NCI-H2107 (cell line): Measurements from ENCODE around the gene SMARCAL1.

Source experiments
- DNase-seq: peaks from one replicate; lab custom pipeline; 2025; lab: John Stamatoyannopoulos, UW

The SMARCAL1 gene

GRCh38 chr2:216477283-216478035, 65.2 kb downstream of the SMARCAL1 start:
- no peak for DNase-seq

- no peak for DNase-seq
Observed at GRCh38 chr2:216478151-216478550, 65.9 kb downstream of the SMARCAL1 start.

GRCh38 chr2:216478791-216479190, 66.5 kb downstream of the SMARCAL1 start:
- DNase-seq: no peak

GRCh38 chr2:216480221-216480620, 67.9 kb downstream of the SMARCAL1 start:
- no peak for DNase-seq

- DNase-seq: no peak
Observed at GRCh38 chr2:216482640-216483039, 70.4 kb downstream of the SMARCAL1 start.

GRCh38 chr2:216485237-216485636, 73.0 kb downstream of the SMARCAL1 start:
- no peak for DNase-seq

- DNase-seq: no peak
Observed at GRCh38 chr2:216485745-216486144, 73.5 kb downstream of the SMARCAL1 start.

- no peak for DNase-seq
Observed at GRCh38 chr2:216486271-216486670, 74.0 kb downstream of the SMARCAL1 start.

- DNase-seq: no peak
Observed at GRCh38 chr2:216486708-216487107, 74.4 kb downstream of the SMARCAL1 start.

- no peak for DNase-seq
Observed at GRCh38 chr2:216490061-216490460, 77.8 kb downstream of the SMARCAL1 start.

- DNase-seq: no peak
Observed at GRCh38 chr2:216491793-216492596, 79.7 kb downstream of the SMARCAL1 start.

GRCh38 chr2:216492597-216493333, 80.5 kb downstream of the SMARCAL1 start:
- DNase-seq: no peak

- no peak for DNase-seq
Observed at GRCh38 chr2:216493334-216493685, 81.0 kb downstream of the SMARCAL1 start.

GRCh38 chr2:216495656-216496055, 83.4 kb downstream of the SMARCAL1 start:
- DNase-seq: no peak

GRCh38 chr2:216497382-216498069, 85.2 kb downstream of the SMARCAL1 start:
- no peak for DNase-seq

- no peak for DNase-seq
Observed at GRCh38 chr2:216498070-216498378, 85.7 kb downstream of the SMARCAL1 start.

GRCh38 chr2:216498379-216499352, 86.4 kb downstream of the SMARCAL1 start, which contains the start of gene RPL37A:
Gene RPL37A, plus strand, starts transcription at chr2:216498844. Its CDS starts 31 bp downstream, at chr2:216498875.
- DNase-seq: peak; percentile 87

- DNase-seq: no peak
Observed at GRCh38 chr2:216499641-216500218, 87.4 kb downstream of the SMARCAL1 start.

- DNase-seq: no peak
Observed at GRCh38 chr2:216500572-216500971, 88.3 kb downstream of the SMARCAL1 start.

- no peak for DNase-seq
Observed at GRCh38 chr2:216501854-216502253, 89.6 kb downstream of the SMARCAL1 start.
